Dermis lymphatic vessel endothelial cell (primary cell): ENCODE data around the gene HTR4. TPM values are rescaled to one million over a fixed set of nuclear protein-coding genes. Genes with fewer than 3 reads are reported as not detected.

Source experiments
- total RNA-seq: library from RNA; depleted of rRNA; stranded (reverse); fragments of >200 nt; gene quantifications from 2 replicates; pipeline ENCODE4 v1.2.1, GENCODE V29; 2014

The HTR4 gene
- not detected in 2 replicates for total RNA-seq

DNA sequence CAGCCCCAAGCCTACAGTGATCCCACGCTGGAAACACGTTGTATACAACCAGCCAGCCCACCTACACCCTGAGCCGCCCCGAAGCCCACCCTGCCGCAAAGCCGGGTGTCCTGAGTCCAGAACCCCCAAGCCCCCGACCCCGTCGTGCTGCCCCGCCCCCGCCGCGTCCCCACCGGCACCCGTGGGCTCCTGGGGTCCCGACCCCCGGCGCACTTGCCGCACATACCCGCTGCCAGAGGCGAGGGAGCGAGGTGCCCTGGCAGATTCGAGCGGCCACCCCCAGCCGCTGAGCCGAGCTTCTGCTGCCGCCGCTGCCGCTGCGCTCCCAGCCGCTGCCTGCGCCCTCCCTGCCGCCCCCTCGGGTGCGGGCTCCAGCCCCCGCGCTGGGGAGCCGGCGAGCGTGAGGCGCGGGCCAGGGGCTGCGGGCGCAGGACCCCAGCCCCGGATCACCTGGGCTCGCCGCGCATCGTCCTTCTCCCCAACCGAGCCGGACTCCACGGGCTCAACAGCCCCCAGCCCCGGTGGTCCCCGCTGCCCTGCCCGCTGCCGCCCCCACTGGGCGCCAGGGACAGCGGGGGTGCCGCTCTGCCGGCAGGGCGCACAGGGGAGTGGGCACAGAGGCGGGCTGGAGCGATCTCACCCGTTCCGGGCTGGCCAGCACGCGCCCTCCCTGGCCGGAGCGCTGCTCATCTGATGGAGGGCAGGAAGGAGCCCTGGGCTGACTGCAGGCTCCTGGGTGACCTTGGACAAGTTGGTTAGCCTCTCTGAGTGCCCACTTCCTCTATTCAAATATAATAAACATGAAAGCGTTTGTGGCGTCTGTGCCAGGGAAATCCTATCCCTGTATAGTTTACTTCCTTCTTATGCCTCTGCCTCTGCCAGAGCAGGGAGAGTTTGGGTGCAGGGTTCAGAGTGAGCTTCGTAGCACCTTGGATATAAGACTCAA lies at the start of gene HTR4:
TSS of gene HTR4 (minus strand) at position 692 of the 946 bp plus-strand sequence. CDS start 17,513 bp downstream, outside the sequence.

Other genes with a start within 250 kb of the HTR4 start
- gene ADRB2, start 172.1 kb upstream of the HTR4 start, total RNA-seq = 13.0 and 17.3 TPM in 2 replicates